ENCODE data around the gene CYTH3. TPM values are rescaled to one million over a fixed set of nuclear protein-coding genes. Genes with fewer than 3 reads are reported as not detected.

The CYTH3 gene
- total and polyA plus RNA-seq, 2 of the 8 experiments (the other 6 are each of a cell fraction or from before 2014, with no cell fraction given) = 10.3 to 11.9 TPM

- no peaks in the 10 kb centered on the region for H4K20me1 ChIP-seq (replicated peaks in 1 of 2; ENCODE audit: control insufficient read depth in 1 of 2, insufficient read depth in 2 of 2, low read length in 2 of 2)
- no peak overlapping the region for H3K4me2 ChIP-seq (ENCODE audit: insufficient read depth in 1 of 2, low read depth in 2 of 2, low read length in 2 of 2)
- no peak overlapping the region for H2BK5ac ChIP-seq (ENCODE audit: low read depth, low read length)
- H2BK120ac ChIP-seq (replicated peaks; ENCODE audit: low read depth, low read length) = no peak overlapping the region
- DNase-seq (ENCODE audit: low read depth in 1 of 2, low spot score in 2 of 2) (no peak), FAIRE-seq (no peak)
- H3K18ac ChIP-seq (ENCODE audit: extremely low read depth, low read length) = no peak overlapping the region
- no peaks in the 10 kb centered on the region; a peak in 1 of 7 replicates for H3K27me3 ChIP-seq (replicated peaks in 1 of 4; ENCODE audit: control insufficient read depth in 3 of 4, extremely low read depth in 1 of 4, insufficient read depth in 3 of 4, low read length in 3 of 4)
- no peak overlapping the region for H2BK15ac ChIP-seq (ENCODE audit: low read length)
- no peak overlapping the region for H3K14ac ChIP-seq (ENCODE audit: insufficient read length)
- H4K5ac ChIP-seq (ENCODE audit: insufficient read length, low read depth, low read length) = no peak overlapping the region
- H2AK5ac ChIP-seq (ENCODE audit: low read depth, low read length) = no peak overlapping the region
- no peak overlapping the region for H3K23ac ChIP-seq (ENCODE audit: insufficient read length)
- no peak overlapping the region for H3K4me3 ChIP-seq (ENCODE audit: extremely low read depth in 1 of 4, insufficient read depth in 2 of 4, low read depth in 3 of 4, low read length in 4 of 4)
- TF ChIP-seq ZNF274 (IDR thresholded peaks at IDR 0.05; ENCODE audit: borderline replicate concordance, extremely low read depth, low read length) (no peak), SAP30 (IDR thresholded peaks at IDR 0.05; ENCODE audit: insufficient read depth, insufficient replicate concordance, low read length) (no peak), KDM1A (IDR thresholded peaks at IDR 0.05; ENCODE audit: borderline replicate concordance, low read length) (no peak), HDAC2 (IDR thresholded peaks at IDR 0.05; ENCODE audit: borderline replicate concordance in 1 of 2, low read depth in 2 of 2, low read length in 2 of 2) (no peak), ASH2L (IDR thresholded peaks at IDR 0.05; ENCODE audit: low read length) (no peak), RFX5 (IDR thresholded peaks at IDR 0.05; ENCODE audit: borderline replicate concordance, low read depth, low read length) (no peak), PHF8 (conservative IDR thresholded peaks at IDR 0.05; ENCODE audit: low read depth, low read length) (no peak), RAD21 (IDR thresholded peaks at IDR 0.05 in 1 of 2, conservative IDR thresholded peaks at IDR 0.05 in 1 of 2; ENCODE audit: low read depth in 2 of 2, low read length in 2 of 2) (no peak)
- H3K79me1 ChIP-seq (ENCODE audit: low read depth, low read length) = no peaks in the 10 kb centered on the region
- WGBS, 2 experiments (ENCODE audit: extremely low coverage in 1 of 2, insufficient coverage in 1 of 2, insufficient read length in 1 of 2, insufficient replicate concordance in 2 of 2, low coverage in 1 of 2, low lambda C conversion rate in 2 of 2, missing lambda C conversion rate in 1 of 2) = 90% methylated on average over 6 of the region's 6 CpGs; no CpG with 5 or more reads in 1 of the 2 experiments
- H4K8ac ChIP-seq (ENCODE audit: extremely low read depth, insufficient read depth, low read length) = no peak overlapping the region
- POLR2A ChIA-PET (ENCODE audit: partially characterized antibody) = no interaction called here
- CTCF ChIA-PET (ENCODE audit: partially characterized antibody) = interaction anchor here (0.6 to 1.5 kb wide), 4 partner anchors 11 to 49 kb away, joined by 3 to 4 read pairs (median 4); no protein-coding TSS in a partner anchor
- no peak overlapping the region for H2BK12ac ChIP-seq (ENCODE audit: low read depth, low read length)
- H3K4me1 ChIP-seq (replicated peaks in 1 of 4; ENCODE audit: control insufficient read depth in 3 of 4, insufficient read depth in 4 of 4, low read length in 3 of 4) = no peaks in the 10 kb centered on the region
- H3K27ac ChIP-seq (ENCODE audit: low read depth, low read length) = no peak overlapping the region
- no peak overlapping the region for H3K56ac ChIP-seq (replicated peaks; ENCODE audit: insufficient read length, low read depth, low read length)
- no peaks in the 10 kb centered on the region for H3K23me2 ChIP-seq (ENCODE audit: low read depth, low read length)
- H3K9me3 ChIP-seq (ENCODE audit: insufficient read depth in 2 of 2, low read depth in 1 of 2, low read length in 1 of 2) = no peaks in the 10 kb centered on the region
- no peak overlapping the region; the same call in 1 of the 2 replicates for H2AFZ ChIP-seq (ENCODE audit: low read length)
- H3K79me2 ChIP-seq (ENCODE audit: control insufficient read depth in 1 of 2, insufficient read depth in 2 of 2, low read length in 2 of 2) = no peaks in the 10 kb centered on the region
- no peaks in the 10 kb centered on the region for H3K36me3 ChIP-seq (ENCODE audit: control insufficient read depth in 2 of 4, insufficient read depth in 4 of 4, low read length in 3 of 4)
- no peak overlapping the region for H4K91ac ChIP-seq (replicated peaks; ENCODE audit: insufficient read length, low read length)
- no peak overlapping the region for H3K4ac ChIP-seq (replicated peaks; ENCODE audit: insufficient read length, low read depth, low read length)
- H2BK20ac ChIP-seq (ENCODE audit: low read length) = no peak overlapping the region
- no peak overlapping the region for H3K9ac ChIP-seq (replicated peaks in 1 of 4; ENCODE audit: extremely low read depth in 1 of 4, low read depth in 3 of 4, low read length in 3 of 4)
Measured at GRCh38 chr7:6294839-6295238, 22.4 kb upstream of the CYTH3 start.

Measured in H1 (cell line).